Activated CD4-positive, alpha-beta T cell treated with anti-CD3 and anti-CD28 coated beads for 24 hours (primary cell): ENCODE data around the gene ZNF548.

Experiments used
- DNase-seq, 2 donors: peaks; one replicate each; pipeline ENCODE4 v3.0.0-alpha.2; 2020; ENCODE audit warnings: low read depth in 2 of 2

ZNF548 gene

DNA sequence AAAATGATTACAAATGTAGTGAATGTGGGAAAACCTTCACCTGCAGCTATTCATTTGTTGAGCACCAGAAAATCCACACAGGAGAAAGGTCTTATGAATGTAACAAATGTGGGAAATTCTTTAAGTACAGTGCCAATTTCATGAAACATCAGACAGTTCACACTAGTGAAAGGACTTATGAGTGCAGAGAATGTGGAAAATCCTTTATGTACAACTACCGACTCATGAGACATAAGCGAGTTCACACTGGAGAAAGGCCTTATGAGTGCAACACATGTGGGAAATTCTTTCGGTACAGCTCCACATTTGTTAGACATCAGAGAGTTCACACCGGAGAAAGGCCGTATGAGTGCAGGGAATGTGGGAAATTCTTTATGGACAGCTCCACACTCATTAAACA, 9.2 kb downstream of the ZNF548 start:
- DNase-seq = no peak

GRCh38 chr19:57403737-57404563, 14.3 kb downstream of the ZNF548 start:
- no peak for DNase-seq

DNA sequence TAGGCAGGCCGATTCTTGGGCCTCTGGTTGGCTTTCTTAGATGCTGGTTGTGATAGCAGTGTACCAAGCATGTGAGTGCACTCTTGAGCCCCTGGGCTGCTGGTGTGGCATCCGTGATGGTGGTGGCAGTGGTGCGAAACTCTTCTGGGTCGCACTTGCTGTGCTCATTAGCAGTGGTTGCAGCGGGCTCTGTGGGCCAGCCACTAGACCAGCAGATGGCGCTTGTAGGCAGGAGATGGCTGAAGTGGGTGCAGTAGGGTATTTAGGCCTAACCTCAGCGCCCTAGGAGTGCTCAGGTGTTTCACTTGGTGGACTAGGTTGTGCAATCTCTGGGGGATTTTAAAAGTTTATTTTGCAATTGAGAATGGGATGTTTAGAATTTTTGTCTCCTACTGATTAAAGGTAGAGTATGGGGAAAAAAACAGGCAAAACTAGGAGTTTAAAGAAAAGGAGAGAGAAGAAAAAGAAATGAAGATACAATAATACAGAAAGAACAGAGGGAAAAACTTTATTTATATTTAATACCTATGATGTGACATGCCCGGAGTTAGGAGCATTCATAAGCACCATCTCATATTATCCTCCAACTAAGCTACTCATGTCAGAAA, 17.0 kb downstream of the ZNF548 start:
- DNase-seq = peak; percentile 52

DNA sequence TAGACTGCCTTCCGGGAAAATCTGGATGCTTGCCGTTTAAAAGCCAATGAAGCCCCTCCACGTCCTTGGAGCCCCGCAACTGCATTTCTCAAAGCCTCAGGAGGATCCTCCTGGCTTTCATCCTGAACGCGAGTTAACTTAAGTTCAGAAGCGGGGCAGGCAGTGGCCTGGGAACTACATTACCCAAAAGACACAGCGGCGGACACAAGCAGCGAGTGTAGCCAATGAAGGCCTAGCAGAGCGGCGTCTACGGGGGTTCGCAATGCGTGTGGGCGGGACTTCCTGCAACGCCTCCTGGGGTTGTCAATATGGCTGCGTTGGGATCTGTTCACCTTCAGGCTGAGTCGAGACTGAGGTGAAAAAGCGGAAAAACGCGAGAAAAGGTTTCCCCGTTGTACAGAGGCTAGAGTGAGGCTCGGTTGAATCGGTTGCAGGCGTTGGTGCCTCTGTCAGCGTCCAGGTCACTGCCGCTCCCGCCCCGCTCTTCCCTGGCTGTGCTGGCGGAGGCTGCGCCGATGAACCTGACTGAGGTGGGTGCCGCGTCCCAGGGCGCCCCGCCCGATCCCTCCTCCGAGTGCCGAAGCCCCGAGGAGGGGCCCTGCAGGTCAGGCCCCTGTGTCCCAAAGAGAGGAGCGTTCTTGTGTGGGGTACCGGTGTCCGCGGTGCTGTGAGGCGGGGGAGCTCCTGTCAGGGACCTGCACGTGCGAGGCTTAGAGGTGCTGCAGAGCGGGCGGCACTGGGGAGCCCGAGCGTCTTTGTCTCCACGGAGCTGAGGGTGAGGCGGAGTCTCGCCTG, 21.4 kb downstream of the ZNF548 start, which contains the start of gene ZNF17:
ZNF17 (plus strand) TSS at position 285 of the 795 bp plus-strand sequence. CDS start 2,455 bp downstream, outside the sequence.
- DNase-seq = peak; percentile 86

- no peak for DNase-seq
These were observed 29.8 kb downstream of the ZNF548 start for GRCh38 chr19:57419439-57419838.

DNA sequence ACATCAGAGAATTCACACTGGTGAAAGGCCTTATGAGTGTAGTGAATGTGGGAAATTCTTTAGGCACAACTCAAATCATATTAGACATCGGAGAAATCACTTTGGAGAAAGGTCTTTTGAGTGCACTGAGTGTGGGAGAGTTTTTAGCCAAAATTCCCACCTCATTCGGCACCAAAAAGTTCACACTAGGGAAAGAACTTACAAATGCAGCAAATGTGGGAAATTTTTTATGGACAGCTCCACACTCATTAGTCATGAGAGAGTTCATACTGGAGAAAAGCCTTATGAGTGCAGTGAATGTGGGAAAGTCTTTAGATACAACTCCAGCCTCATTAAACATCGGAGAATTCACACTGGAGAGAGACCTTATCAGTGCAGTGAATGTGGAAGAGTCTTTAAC, 31.4 kb downstream of the ZNF548 start:
- DNase-seq = no peak

DNA sequence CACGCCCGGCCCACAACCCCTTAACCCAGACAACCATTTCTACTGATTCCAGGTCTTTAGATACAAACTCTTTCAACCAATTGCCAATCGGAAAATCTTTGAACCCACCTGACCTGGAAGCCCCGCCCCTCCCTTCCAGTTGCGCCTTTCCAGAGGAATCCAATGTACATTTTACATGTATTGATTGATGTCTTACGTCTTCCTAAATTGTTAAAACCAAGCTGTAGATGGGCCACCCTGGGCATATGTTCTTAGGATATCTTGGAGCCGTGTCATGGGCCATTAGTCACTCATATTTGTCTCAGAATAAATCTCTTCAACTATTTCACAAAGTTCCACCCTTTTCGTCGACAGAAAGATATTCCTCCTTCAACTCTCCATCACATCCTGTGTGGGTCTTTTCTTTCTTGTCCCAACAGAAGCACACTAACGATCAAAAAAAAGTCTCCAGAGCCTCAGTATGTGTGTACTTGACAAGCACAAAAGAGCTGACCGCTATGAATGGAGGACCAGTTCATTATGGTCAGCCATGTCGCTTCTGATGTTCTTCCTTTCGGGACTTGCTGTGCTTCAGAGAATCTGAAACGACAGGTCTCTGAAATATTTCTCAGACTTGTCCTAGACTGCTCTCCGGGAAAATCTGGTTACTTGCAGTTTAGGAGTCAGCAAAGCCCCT, 44.9 kb downstream of the ZNF548 start:
- DNase-seq = peak in 1 of 2 donors; percentile 1

- peak; percentile 89 to 96 for DNase-seq
These were observed 45.7 kb downstream of the ZNF548 start, which contains the start of gene ZNF749 for GRCh38 chr19:57435062-57435978. Gene ZNF749, plus strand, starts transcription at chr19:57435325. Its CDS starts 254 bp downstream, at chr19:57435579.

- no peak for DNase-seq
These were observed 46.8 kb downstream of the ZNF548 start for GRCh38 chr19:57436417-57436816.

- DNase-seq = no peak
These were observed 48.3 kb downstream of the ZNF548 start for GRCh38 chr19:57437931-57438330.

GRCh38 chr19:57438925-57439324, 49.3 kb downstream of the ZNF548 start:
- no peak for DNase-seq

- DNase-seq = no peak
These were observed 52.5 kb downstream of the ZNF548 start for GRCh38 chr19:57441979-57442752.

- no peak for DNase-seq
These were observed 53.6 kb downstream of the ZNF548 start for GRCh38 chr19:57443121-57443696.

DNA sequence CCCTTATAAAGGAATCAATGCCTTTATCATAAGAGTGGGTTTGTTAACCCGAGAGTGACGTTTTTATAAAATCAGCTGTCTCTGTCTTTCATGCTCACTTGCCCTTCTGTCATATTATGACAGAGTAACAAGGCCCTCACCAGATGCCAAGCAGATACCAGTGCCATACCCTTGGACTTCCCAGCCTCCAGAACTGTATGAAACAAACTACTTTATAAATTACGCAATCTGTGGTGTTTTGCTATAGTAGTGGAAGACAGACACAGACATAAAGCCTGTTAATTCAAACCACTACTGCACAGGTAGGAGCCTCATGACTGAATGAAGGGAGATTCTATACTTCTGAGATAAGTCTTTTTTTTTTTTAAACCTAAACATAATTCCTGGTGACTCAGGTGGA, 62.7 kb downstream of the ZNF548 start:
- no peak for DNase-seq
